Large intestine (tissue), 3 donors: ENCODE data around the gene CREBRF. TPM values are rescaled to one million over a fixed set of nuclear protein-coding genes. Genes with fewer than 3 reads are reported as not detected.
"Not testable (repeated sequence)": the region's sequence is repeated elsewhere in the genome, so short reads cannot be mapped to it uniquely, and the experiment has no call there.

Experiments
- DNase-seq, 2 donors: peaks; one replicate each; pipeline versions ENCODE4 v3.0.0 to v3.0.0-alpha.2; 2013
- H3K27ac ChIP-seq: one replicate; pipeline ENCODE4 v1.5.1; 2013; ENCODE audit warnings: low read length
- H3K27me3 ChIP-seq: 2 replicates; pipeline ENCODE4 v1.6.1; 2013; ENCODE audit warnings: low read length; ENCODE audit not compliant: control insufficient read depth, insufficient read depth
- H3K36me3 ChIP-seq: 2 replicates; pipeline ENCODE4 v1.6.1; 2013; ENCODE audit warnings: low read length; ENCODE audit not compliant: control insufficient read depth, insufficient read depth
- H3K4me1 ChIP-seq: one replicate; pipeline ENCODE4 v1.6.1; 2013; ENCODE audit warnings: low read length; ENCODE audit not compliant: control insufficient read depth, insufficient read depth
- H3K4me3 ChIP-seq: one replicate; pipeline ENCODE4 v1.5.1; 2013; ENCODE audit warnings: low read length
- H3K9me3 ChIP-seq: one replicate; pipeline ENCODE4 v1.6.1; 2013; ENCODE audit warnings: mild to moderate bottlenecking, low read depth, low read length, moderate library complexity; ENCODE audit not compliant: control insufficient read depth
- WGBS: methylation state at CpG from one replicate; pipeline ENCODE4 v1.1.5; 2013; ENCODE audit warnings: low lambda C conversion rate; ENCODE audit not compliant: insufficient coverage; 5-methylcytosine and 5-hydroxymethylcytosine counted together
- polyA plus RNA-seq: library from polyadenylated mRNA; unstranded; fragments of 120-200 nt; gene quantifications from one replicate; pipeline ENCODE4 v1.2.1, GENCODE V29; 2013

CREBRF gene
- polyA plus RNA-seq, 1 donor, result 21.2 TPM

DNA sequence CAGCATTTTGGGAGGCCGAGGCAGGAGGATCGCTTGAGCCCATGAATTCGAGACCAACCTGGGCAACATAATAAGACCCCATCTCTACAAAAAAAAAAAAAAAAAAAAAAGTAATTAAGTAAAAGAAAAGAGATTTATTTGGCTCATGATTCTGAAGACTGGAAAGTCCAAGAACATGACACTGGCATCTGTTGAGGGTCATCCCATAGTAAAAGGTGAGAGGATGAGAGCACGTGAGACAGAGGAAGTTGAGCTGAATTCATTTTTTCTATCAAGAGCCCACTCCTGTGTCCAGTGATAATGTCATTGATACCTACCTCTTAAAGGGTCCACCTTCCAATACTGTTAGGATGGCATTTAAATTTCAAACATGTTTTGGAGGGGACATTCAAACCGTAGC lies 19.8 kb downstream of the CREBRF start:
- H3K9me3 ChIP-seq, result peaks cover 7% of the 10 kb centered on the region
- no peak for DNase-seq
- H3K4me1 ChIP-seq, result no peaks in the 10 kb centered on the region
- WGBS, result 100% methylated on average over 2 of the region's 5 CpGs
- no peaks in the 10 kb centered on the region for H3K27me3 ChIP-seq
- H3K36me3 ChIP-seq, result peaks cover 4% of the 10 kb centered on the region
- no peak overlapping the region for H3K4me3 ChIP-seq
- no peak overlapping the region for H3K27ac ChIP-seq

DNA sequence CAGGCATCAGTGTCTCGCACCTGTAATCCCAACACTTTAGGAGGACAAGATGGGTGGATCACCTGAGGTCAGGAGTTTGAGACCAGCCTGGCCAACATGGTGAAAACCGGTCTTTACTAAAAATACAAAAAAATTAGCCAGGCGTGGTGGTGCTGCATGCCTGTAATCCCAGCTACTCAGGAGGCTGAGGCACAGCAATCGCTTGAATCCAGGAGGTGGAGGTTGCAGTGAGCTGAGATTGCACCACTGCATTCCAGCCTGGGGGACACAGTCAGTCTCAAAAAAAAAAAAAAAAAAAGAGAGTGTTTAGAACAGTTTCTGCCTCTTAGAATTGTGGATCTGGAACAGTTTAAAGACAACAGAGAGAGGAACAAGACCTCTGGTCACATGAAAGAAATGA lies 20.3 kb downstream of the CREBRF start:
- H3K9me3 ChIP-seq, H3K4me3 ChIP-seq, H3K4me1 ChIP-seq, H3K27me3 ChIP-seq, DNase-seq, H3K27ac ChIP-seq, H3K36me3 ChIP-seq: not testable (repeated sequence)
- 100% methylated on average over 1 of the region's 4 CpGs for WGBS

DNA sequence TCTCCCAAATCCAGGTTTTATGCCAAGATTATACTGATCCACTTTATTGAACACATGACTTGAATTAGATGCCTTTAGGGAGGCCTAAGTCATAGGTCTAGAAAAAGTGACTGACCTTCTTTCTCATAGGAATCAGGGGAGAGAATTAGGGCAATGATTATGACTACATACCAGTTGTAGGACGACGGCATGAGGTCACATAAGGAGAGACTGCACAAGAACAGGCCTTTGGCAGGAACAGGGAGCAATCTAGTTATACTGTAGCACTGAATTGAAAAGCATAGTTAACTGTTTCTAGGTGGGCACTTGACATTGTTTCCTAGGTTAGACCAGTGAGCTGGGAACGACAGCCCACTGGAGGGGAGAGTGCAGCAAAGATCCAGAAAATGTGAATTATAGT lies 22.7 kb downstream of the CREBRF start:
- H3K27ac ChIP-seq, result no peak overlapping the region
- no peaks in the 10 kb centered on the region for H3K27me3 ChIP-seq
- no peaks in the 10 kb centered on the region for H3K4me1 ChIP-seq
- no peak for DNase-seq
- peaks cover 16% of the 10 kb centered on the region for H3K36me3 ChIP-seq
- no CpG with 5 or more reads among the region's 3 CpGs for WGBS
- H3K4me3 ChIP-seq, result no peak overlapping the region
- H3K9me3 ChIP-seq, result peaks cover 7% of the 10 kb centered on the region

DNA sequence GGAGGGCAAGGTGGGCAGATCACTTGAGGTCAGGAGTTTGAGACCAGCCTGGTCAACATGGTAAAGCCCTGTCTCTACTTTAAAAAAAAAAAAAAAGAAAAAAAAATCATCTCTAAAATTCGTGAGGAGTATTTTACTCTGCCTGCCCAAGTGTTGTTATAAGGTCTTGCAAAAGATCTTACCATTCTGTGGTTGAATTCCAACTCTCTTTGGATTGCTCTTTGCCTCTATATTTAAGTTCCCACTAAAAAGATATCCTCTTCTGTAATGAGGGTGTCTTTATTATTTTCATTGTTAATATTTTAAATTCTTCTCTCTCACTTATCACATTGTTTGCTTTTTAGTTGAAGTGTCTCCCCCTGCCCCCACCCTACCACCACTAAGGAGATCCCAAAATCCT lies 33.4 kb downstream of the CREBRF start:
- no peak overlapping the region for H3K27ac ChIP-seq
- H3K36me3 ChIP-seq, result peaks cover 36% of the 10 kb centered on the region
- no peaks in the 10 kb centered on the region for H3K9me3 ChIP-seq
- H3K4me1 ChIP-seq, result no peaks in the 10 kb centered on the region
- DNase-seq, result no peak
- no peaks in the 10 kb centered on the region for H3K27me3 ChIP-seq
- no peak overlapping the region for H3K4me3 ChIP-seq
- no CpG with 5 or more reads among the region's 1 CpG for WGBS

DNA sequence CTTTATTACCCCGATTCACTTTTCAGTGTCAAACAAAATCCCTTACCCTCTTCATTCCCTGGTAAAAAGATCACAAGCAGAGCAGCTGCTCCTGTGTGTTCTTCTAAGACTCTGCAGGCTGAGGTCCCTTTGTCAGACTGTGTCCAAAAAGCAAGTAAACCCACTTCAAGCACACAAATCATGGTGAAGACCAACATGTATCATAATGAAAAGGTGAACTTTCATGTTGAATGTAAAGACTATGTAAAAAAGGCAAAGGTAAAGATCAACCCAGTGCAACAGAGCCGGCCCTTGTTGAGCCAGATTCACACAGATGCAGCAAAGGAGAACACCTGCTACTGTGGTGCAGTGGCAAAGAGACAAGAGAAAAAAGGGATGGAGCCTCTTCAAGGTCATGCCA lies 34.5 kb downstream of the CREBRF start:
- no peak overlapping the region for H3K4me3 ChIP-seq
- no peak for DNase-seq
- no peaks in the 10 kb centered on the region for H3K4me1 ChIP-seq
- H3K36me3 ChIP-seq, result peaks cover 32% of the 10 kb centered on the region
- 100% methylated on average over 2 of the region's 2 CpGs for WGBS
- H3K27me3 ChIP-seq, result no peaks in the 10 kb centered on the region
- H3K9me3 ChIP-seq, result no peaks in the 10 kb centered on the region
- H3K27ac ChIP-seq, result no peak overlapping the region

DNA sequence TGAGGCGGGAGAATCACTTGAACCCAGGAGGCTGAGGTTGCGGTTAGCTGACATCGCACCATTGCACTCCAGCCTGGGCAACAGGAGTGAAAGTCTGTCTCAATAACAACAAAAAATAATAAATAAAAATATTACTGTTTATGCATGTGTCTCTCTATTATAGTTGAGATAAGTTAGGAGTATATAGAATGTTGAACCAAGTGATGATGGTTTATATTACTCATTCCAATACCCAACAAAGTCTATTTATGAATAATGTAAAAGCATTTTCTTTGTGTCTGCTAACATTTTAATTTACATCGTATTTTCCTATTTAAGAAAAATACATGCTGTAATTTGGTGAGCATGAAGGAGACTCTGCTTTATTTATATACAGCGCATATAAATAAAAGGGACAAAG lies 35.8 kb downstream of the CREBRF start:
- Histone ChIP-seq H3K27ac (no peak overlapping the region), H3K4me3 (no peak overlapping the region), H3K36me3 (peaks cover 27% of the 10 kb centered on the region), H3K27me3 (no peaks in the 10 kb centered on the region), H3K4me1 (no peaks in the 10 kb centered on the region), H3K9me3 (no peaks in the 10 kb centered on the region)
- WGBS, result 94% methylated on average over 3 of the region's 5 CpGs
- no peak for DNase-seq

GRCh38 chr5:173093606-173094005 lies 37.5 kb downstream of the CREBRF start:
- Histone ChIP-seq H3K9me3 (no peaks in the 10 kb centered on the region), H3K27ac (no peak overlapping the region), H3K4me1 (no peaks in the 10 kb centered on the region), H3K4me3 (no peak overlapping the region), H3K36me3 (peaks cover 22% of the 10 kb centered on the region), H3K27me3 (no peaks in the 10 kb centered on the region)
- 83% methylated on average over 1 of the region's 4 CpGs for WGBS
- peak in 1 of 2 donors; percentile 6 for DNase-seq

- WGBS, result 70% methylated on average over 2 of the region's 4 CpGs
- Histone ChIP-seq H3K9me3 (no peaks in the 10 kb centered on the region), H3K4me1 (no peaks in the 10 kb centered on the region), H3K4me3 (no peak overlapping the region), H3K36me3 (peaks cover 22% of the 10 kb centered on the region), H3K27me3 (no peaks in the 10 kb centered on the region), H3K27ac (no peak overlapping the region)
- DNase-seq, result peak in 1 of 2 donors; percentile 7
Measured at GRCh38 chr5:173094012-173094661, 38.0 kb downstream of the CREBRF start.

DNA sequence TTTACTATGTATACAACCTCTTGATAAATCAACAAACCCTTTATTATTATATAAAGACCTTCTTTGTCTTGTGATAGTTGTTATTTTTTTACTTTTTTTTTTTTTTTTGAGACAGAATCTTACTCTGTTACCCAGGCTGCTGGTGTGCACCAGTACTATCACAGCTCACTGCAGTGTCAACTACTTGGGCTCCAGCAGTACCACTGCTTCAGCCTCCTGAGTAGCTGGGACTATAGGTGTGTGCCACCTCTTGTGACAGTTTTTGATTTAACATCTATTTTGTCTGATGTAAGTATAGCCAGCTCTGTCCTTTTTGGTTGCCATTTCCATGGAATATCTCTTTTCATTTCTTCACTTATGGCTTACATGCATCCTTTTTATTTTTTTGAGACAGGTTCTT lies 42.6 kb downstream of the CREBRF start:
- peaks cover 3% of the 10 kb centered on the region for H3K36me3 ChIP-seq
- H3K4me1 ChIP-seq, result no peaks in the 10 kb centered on the region
- no peak for DNase-seq
- H3K9me3 ChIP-seq, result peaks cover 5% of the 10 kb centered on the region
- H3K4me3 ChIP-seq, result no peak overlapping the region
- no peak overlapping the region for H3K27ac ChIP-seq
- H3K27me3 ChIP-seq, result no peaks in the 10 kb centered on the region

GRCh38 chr5:173099461-173099860 lies 43.3 kb downstream of the CREBRF start:
- no peak for DNase-seq
- Histone ChIP-seq H3K4me1 (no peaks in the 10 kb centered on the region), H3K9me3 (peaks cover 5% of the 10 kb centered on the region), H3K27me3 (no peaks in the 10 kb centered on the region), H3K4me3 (no peak overlapping the region), H3K36me3 (peaks cover 3% of the 10 kb centered on the region), H3K27ac (no peak overlapping the region)
- whole genome bisulfite sequencing, result 100% methylated on average over 1 of the region's 1 CpG

- no peak for DNase-seq
- Histone ChIP-seq H3K36me3 (peaks cover 3% of the 10 kb centered on the region), H3K27me3 (no peaks in the 10 kb centered on the region), H3K9me3 (peaks cover 5% of the 10 kb centered on the region), H3K4me3 (no peak overlapping the region), H3K4me1 (no peaks in the 10 kb centered on the region), H3K27ac (no peak overlapping the region)
- WGBS, result no CpG with 5 or more reads among the region's 2 CpGs
Measured at GRCh38 chr5:173101245-173101644, 45.1 kb downstream of the CREBRF start.
